DMS 273 (cell line): ENCODE results near the gene PHPT1.
A peak's percentile ranks its signal among the peaks of the same experiment; 100 is the strongest.

Experiments
- DNase-seq: peaks from one replicate; lab custom pipeline; 2025; ENCODE audit not compliant: unreplicated experiment; lab: John Stamatoyannopoulos, UW

Gene PHPT1

GRCh38 chr9:136847826-136848392 is 1.3 kb upstream of the PHPT1 start:
- DNase-seq, result peak; percentile 85

GRCh38 chr9:136848393-136849037 is 694 bp upstream of the PHPT1 start:
- DNase-seq, result peak; percentile 80

GRCh38 chr9:136849960-136850865 is 1.0 kb downstream of the PHPT1 start:
- DNase-seq, result no peak

GRCh38 chr9:136850866-136851775 is 1.9 kb downstream of the PHPT1 start:
- no peak for DNase-seq

GRCh38 chr9:136851941-136852663 is 2.9 kb downstream of the PHPT1 start, which contains the start of gene MAMDC4:
Gene MAMDC4 (plus strand): TSS chr9:136852346. CDS start chr9:136852417, 71 bp downstream.
- no peak for DNase-seq

GRCh38 chr9:136852664-136853595 is 3.7 kb downstream of the PHPT1 start:
- DNase-seq, result no peak

GRCh38 chr9:136853596-136854112 is 4.4 kb downstream of the PHPT1 start:
- DNase-seq, result no peak

GRCh38 chr9:136854113-136854841 is 5.1 kb downstream of the PHPT1 start:
- DNase-seq, result no peak

GRCh38 chr9:136854842-136855460 is 5.7 kb downstream of the PHPT1 start:
- DNase-seq, result no peak

- no peak for DNase-seq
Observed at GRCh38 chr9:136855461-136856078, 6.4 kb downstream of the PHPT1 start.

GRCh38 chr9:136856079-136856476 is 6.9 kb downstream of the PHPT1 start:
- DNase-seq, result peak; percentile 50

GRCh38 chr9:136856541-136857141 is 7.4 kb downstream of the PHPT1 start:
- DNase-seq, result no peak

- DNase-seq, result no peak
Observed at GRCh38 chr9:136857166-136857565, 8.0 kb downstream of the PHPT1 start.

- no peak for DNase-seq
Observed at GRCh38 chr9:136857581-136858412, 8.6 kb downstream of the PHPT1 start.

GRCh38 chr9:136858452-136858843 is 9.2 kb downstream of the PHPT1 start:
- no peak for DNase-seq
